HG02943 (cell line): ENCODE data around the gene GABRA5.

ENCODE experiments used
- ATAC-seq: cut with Tn5 transposase; IDR thresholded peaks from one replicate; pipeline ENCODE4 v1.9.1; 2021; ENCODE audit warnings: mild to moderate bottlenecking, low read depth, moderate library complexity; ENCODE audit not compliant: unreplicated experiment

GABRA5 gene

DNA sequence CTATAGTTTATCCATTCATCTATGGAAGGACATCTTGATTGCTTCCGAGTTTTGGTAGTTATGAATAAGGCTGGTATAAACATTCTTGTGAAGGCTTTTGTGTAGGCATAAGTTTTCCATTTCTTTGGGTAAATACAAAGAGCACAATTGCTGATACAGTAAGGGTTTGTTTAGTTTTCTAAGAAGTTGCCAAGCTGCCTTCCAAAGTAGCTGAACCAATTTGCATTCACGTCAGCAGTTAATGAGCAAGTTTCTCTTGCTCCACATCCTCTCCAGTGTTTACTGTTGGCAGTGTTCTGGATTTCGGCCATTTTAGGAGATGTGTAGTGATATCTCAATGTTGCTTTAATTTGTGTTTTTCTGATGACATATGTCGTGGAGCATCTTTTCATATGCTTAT lies 34.2 kb downstream of the GABRA5 start:
- no peak for ATAC-seq

DNA sequence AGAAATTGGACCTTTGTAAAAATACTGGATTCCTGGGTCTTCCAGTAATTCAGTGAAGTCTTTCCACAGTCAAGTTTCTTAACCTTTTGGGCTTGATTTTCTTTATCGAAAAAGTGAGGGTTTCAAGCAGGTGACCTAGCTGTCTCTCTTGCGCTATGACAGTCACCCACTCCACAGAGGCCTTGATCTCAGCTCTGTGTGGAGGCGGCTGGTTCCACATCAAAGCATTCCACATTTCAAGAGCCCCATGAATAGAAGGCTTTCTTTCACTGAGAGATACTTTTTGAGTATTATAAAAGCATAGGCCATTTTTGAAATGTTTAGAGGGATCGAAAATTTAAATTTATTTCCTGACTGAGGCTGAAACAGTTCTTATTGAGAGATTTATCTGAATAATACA lies 43.9 kb downstream of the GABRA5 start:
- ATAC-seq: no peak

DNA sequence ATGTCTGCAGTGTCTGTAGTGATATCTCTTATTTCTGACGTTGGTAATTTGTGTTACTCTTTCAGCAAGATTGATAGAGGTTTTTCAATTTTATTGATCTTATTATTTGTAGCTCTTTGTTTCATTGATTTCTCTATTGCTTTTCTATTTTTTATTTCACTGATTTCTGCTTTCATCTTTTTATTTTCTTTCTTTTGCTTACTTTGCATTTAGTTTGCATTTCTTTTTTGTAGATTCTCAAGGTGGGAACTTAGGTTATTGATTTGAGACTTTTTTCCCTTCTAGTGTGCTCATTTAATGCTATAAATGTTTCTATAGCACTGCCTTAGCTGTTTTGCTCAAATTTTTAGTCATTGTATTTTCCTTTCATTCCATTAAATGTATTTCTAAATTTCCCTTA lies 54.6 kb downstream of the GABRA5 start:
- ATAC-seq: no peak

DNA sequence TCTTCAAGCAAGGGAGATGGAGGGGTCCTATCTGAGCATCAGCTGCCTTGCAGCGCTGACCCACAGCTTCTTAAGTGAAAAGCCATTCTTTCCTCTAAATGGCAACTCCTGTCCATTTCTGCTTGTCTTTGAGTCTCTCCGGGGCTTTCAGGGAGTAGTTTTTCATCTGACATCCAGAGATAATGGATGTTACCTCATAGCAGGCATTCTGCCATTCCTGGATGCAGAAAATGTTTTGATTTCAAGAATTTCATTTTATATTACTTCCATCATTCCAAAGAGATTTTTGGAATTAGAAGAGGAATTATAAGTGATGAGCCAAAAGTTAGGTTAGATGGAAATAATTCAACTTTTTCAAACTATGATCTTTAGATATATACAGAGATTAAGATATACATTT lies 59.2 kb downstream of the GABRA5 start:
- ATAC-seq: no peak

DNA sequence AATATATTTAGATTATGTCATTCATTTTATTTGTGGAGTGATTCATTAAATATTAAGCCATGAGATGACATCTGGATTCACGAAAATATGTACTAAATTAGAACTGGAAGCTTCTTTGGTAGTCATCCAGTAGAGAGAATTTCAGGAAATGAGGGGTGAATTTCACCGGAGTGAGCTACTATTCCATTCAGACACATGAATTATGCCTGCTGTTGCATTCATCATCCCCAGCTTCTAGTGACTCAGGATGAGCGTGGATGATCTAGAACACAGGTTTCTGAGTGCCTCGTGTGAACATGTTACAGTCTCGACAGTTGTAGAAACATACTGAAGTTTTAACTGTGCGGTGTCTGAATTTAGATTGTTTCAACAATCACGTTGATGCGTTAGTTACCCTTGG lies 61.2 kb downstream of the GABRA5 start:
- no peak for ATAC-seq

DNA sequence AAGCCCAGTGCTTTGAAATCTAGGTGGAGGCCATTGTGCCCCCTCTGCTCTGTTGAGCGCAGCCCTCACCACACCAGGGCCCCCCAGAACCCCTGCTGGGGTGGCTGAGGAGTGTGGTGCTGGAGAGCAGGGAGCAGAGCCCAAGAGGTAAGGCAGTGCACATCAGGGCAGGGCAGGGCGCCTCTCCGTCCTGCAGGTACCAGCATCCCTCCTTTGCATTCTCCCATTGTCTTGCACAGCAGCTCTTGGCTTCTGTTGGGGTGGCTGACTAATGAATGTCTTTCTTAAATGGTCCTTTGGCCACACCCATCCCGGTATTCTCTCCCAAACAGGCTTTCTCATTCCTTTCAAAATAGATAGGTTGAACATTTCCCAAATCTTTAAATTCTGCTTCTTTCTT lies 62.7 kb downstream of the GABRA5 start:
- ATAC-seq: no peak

DNA sequence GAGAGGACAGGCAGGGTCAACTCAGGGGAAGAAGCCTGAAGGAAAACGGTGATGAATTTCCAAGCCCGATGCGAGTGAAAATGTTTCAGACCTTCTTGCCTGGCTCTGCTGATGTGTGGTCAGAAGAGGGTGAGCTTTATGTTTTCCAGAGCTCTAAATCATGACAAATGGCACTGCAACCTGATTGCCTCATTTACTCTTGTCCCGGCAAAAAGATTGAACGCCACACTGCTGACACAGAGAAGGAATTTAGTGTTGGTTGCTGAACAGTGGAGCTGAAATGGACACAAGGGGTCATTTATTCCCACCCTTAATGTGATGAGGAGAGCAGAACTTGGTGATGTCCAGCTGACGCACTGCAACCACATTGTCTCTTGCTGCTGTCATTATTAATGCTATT lies 68.0 kb downstream of the GABRA5 start:
- ATAC-seq: no peak

DNA sequence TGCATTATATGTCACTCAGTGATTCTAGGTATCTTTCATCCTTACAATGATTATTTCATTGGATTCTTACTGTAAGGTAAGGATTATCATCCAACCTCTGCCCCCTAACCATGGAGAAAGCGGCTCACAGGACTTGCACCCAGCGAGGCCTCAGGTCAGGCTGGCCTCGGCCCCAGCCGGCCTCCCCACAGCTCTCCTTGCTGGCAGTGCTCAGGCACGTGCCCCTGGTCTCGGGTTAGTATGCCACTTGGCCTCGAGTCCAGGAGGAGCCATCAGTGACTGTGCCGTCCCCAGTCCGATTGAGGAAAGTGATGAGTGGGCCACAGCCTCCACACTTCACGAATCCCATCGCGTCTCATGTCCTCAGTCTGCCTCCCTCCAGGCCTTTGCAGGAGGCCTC lies 68.5 kb downstream of the GABRA5 start:
- ATAC-seq: no peak

DNA sequence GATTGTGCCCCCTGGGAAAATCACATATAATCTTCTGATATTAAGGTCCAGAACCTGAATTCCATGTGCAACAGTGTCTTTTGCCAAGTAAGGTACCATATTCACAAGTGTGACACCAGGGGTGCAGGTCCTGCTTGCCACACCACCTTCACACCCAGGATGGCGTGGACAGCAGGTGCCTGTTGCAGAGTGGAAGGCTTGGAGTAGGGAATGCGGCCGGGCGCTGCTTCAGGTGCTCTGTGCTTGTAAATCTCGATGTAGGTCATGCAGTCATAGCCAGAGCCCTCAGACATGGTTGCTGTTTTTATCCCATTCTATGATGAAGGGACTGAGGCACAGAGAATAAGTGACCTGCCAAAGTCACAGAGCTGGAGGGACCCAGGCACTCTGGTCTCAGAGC lies 69.6 kb downstream of the GABRA5 start:
- no peak for ATAC-seq

DNA sequence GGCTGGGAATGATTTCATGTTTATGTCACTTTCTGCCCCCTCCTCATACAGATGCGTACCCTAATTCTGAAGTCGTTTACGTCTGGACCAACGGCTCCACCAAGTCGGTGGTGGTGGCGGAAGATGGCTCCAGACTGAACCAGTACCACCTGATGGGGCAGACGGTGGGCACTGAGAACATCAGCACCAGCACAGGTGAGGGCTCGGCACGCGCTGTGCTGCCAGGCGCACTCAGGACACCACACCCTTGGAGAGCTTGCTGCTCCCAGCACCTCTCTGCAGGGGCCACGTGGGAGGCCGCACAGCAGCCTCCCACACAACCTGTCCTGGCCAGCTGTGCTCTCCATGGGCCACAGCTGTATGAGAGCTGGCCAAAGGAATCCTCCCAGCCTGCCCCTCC lies 70.3 kb downstream of the GABRA5 start:
- no peak for ATAC-seq

DNA sequence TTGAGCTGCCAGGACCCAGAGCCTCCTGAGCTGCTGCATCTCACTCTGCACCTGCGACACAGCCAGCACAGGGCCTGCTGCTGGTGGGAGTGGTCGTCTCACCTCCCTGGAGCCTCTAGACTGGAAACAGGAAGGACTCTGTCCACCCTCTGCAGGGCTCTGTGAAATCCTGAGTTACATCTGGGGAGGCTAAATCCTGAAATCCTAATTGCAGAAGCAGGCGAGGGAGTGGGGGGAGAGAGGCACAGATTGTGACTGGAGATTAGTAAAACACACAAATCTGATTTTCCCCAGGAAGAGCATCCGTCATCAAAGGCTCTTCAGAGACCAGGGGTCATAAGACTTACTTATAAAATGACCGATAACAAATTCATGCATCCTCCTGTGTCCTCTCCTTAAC lies 72.5 kb downstream of the GABRA5 start:
- ATAC-seq: no peak

DNA sequence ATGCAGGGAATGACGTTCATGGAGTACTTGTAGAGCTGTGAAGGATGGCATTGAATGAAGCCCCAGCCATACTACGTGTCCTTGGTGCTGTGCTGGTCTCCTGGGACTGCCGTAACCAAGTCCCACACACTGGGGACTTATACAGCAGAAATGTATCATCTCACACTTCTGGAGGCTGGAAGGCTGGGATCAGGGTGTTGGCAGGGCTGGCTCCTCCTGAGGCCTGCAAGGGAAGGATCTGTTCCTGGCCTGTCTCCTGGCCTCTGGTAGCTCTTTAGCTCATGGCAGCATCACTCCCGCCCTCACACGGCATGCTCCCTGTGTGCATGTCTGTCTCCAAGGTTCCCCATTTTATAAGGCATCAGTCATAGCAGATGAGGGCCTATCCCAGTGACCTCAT lies 74.6 kb downstream of the GABRA5 start:
- no peak for ATAC-seq

DNA sequence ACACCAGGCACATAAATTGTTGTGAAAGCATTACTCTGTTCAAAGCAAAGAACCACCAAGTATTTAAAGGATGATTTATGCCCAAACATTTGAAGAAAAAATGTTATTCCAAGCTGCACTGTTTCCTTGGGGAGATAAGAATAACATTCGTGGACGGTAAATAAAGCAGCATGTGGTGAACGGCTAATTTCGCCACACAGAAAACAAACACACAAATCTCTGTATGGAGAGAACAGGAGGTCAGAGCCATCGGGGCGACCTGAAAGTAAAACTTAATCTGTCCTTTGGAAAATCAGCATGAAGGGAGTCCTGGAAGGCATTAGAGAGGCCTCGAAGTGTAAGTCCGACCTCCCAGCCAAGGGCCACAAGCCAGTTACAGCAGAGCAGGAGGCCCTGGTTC lies 77.0 kb downstream of the GABRA5 start:
- ATAC-seq: no peak

DNA sequence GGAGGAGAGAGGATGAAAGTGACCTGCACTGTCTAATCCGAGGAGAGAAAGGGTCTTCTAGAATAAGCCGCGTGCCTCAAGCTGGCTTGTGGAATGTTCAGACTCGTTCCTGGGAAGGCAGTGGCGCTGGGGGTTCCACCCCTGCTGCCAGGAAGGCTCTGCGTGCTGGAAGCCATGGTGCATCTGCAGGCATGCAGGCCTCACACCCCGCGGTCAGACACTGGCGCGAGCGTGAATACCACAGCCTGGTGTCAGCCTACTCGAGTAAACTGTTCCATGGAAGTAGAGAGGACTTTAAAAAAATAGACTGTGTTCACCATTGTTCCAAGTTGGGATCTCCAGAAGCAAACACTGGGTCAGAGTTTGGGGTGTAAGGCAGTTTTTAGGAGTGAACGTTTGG lies 78.2 kb downstream of the GABRA5 start:
- no peak for ATAC-seq

DNA sequence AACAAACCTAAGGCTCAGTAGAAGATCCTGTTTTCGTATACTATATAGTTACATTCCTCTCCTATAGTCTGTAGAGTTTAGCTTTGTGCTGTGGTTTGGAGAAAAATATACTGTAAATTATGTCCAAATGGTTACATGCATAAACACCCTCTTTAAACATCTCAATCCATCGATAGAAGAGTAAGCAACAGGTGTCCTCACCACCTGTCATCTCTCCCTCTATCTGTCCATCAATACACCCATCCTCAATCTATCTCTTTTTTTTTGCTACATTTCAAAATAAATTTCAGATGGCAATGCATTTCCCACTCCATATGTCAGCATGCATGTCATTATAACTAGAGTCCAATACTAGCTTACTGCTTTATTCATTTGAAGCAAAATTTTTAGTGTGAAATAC lies 83.1 kb downstream of the GABRA5 start:
- ATAC-seq: no peak

DNA sequence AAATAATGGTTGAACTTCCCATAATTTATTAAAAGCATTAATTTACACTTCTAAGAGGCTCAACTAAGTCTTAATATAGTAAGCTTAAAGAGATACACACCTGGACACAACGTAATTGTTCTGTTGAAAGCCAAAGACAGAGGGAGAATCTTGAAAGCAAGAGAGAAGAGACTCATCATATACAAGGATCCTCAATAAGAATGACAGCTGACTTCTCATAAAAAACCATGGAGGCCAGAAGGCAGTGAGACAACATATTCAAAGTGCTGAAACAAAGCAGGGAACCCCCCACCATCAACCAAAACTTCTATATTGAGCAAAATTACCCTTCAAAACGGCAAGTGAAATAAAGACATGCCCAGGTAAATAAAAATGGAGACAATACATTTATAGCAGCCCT lies 87.5 kb downstream of the GABRA5 start:
- ATAC-seq: no peak

DNA sequence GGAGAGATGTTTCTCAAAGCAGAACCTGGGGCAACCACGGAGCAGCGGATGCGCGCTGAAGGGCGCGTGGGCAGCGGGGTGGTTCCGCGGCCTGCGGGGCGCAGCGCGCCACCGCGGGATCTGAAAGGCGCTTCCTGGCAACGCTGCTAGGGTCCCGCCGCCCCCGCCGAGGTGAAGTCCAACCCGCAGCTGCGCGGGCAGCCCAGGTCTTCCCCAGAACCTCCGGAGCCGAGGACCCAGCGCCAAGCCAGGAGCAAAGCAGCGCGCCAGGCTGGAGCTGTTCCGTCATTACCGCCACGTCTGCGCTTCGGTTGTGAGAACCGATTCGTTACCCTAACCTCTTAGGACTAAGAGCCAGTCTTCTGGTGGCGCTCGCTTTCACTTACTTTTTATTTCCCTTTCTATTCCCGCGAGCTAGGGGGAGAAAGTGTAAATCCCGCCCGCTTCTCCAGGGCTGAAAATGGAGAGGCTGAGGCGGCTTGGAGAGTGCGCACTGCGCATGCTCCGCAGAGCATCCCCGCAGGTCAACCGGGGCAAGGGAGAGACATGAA lies 100.9 kb downstream of the GABRA5 start:
- no peak for ATAC-seq

DNA sequence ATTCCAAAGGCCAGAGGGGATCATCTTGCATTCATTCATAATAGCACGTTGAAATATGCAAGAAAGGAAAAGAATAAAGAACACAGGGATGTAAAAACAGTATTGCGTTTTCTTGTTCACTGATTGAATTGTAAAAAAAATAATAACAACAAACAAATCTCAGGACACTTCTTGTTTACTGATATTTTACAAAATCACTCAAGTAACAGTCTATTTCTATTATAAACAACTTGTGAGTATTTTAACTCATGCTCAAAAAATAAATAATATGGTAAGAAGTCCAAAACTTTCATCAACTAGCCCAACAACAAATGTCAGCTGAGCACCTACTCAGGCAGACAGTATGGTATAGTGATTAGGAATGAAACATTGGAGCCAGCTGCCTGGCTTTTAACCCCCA lies 101.9 kb downstream of the GABRA5 start:
- no peak for ATAC-seq

DNA sequence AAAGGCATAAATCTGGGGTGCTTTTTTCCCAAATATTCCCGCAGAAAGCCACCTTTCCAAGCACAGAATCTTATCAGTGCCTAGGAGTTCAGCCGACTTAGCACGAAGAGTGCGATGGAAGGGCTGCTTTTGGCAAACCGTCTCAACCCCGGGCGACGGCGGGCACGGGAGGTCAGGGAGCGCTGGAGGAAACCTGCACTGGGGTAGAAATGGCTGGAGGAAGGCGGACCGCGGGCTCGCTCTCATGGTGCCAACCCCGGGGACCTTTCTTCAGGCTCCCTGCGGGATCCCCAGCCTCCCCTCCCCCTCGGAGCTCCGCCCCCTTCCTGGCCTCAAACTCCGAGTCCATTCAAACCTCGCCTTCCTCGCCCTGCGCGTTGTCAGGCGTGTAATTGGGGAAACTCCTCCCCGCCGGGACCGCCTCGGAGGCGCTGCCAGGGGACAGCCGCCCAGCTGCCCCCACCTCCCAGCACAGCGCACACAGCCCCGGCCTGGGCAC lies 103.9 kb downstream of the GABRA5 start, which contains the start of gene GABRG3:
Gene GABRG3, plus strand, starts transcription at position 470 of the 499 bp plus-strand sequence.
- no peak for ATAC-seq

DNA sequence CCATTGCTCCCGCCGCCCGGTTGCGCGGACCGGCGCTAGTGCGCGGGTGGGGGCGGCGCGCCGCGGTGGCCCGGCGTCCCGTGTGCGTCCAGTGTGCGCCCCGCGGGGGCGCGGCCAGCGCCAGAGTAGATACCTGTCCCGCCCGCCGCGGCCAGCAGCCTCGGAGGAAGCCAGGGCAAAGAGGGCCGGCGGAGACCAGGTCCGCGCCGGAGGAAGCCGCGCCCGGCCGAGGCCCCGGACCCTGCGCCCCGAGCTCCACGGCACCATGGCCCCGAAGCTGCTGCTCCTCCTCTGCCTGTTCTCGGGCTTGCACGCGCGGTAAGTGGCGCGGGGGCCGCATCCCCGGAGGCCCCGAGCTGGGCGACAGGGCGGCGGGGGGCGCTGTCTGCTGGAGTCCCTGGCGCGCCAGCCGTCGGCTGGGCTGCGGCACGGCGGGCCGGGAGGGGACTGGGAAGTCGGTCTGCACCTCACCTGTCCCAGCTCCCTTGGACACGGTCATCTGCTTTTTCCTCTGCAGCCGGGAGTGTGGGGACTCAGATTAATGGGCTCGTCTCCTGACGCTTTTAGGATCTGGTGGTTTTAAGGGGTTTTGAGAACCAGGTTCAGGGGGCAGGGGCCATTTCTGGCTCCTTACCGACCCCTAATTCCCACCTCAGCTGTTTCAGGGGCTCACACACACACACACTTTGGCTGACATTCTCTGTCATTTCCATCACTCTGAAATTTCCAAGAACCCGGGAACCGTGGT lies 104.6 kb downstream of the GABRA5 start:
- no peak for ATAC-seq

DNA sequence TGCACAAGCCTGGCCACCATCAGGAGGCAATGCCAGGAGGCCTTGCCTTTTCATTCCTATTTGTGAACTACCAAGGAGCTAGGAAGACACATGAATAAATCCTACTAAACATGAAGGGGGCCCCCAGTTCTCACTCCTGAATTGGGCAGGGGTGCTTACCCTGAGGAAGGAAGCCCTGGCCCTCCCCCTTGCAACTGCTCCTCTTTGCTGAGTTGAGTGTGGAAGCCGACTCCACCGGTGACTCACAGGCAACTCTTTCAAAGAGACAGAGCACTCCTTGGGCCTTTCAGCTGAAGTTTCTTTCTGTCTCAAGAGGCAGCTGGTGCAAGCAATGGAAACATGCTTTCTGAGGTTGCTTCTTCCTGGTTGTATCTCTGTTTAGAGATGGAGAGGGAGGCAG lies 105.8 kb downstream of the GABRA5 start:
- no peak for ATAC-seq

DNA sequence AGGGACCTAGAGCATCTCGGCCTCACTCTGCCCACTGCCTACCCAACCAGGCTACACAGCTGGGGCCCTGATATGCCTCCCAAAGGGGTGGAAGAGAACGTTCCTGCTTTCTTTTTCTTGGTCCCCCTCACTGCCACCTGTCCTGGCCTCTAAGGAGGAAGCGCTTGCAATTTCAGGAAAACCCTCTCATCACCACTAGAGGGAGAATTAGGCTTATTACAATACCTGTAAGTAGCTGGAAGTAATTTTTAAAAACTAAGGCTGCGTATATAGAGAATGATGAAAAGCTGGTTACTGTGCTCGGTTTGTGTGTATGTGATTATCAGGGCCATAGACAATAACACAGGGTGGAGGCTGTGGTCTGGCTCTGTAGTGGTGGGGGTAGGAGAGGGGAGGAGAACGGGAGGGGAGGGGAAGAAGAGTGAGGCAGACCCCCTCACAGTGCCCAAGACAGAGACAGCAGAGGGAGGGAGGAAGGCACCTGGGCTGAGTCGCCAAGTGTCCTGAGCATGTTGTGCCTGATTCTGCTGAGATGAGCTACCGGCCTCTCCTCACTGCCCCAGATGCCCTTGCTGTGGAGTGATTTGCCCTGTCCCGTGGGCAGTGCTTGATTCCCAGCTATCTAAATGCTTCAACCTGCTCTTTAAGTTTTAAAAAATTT lies 107.4 kb downstream of the GABRA5 start:
- no peak for ATAC-seq
